Ovary (tissue), 3 donors: ENCODE measurements around the gene LRIG1.

ENCODE experiments used
- CTCF ChIP-seq, 3 donors: fragments of 450-650 bp in 2 of 3; fragments of 200-600 bp in 1 of 3; IDR thresholded peaks; one replicate each; pipeline versions ENCODE4 v1.5.1 to v1.8.0; 2016 to 2022; ENCODE audit warnings: antibody characterized with exemption in 3 of 3, mild to moderate bottlenecking in 1 of 3
- EP300 ChIP-seq: sonication (generic); formaldehyde crosslinking; IDR thresholded peaks from one replicate; pipeline ENCODE4 v1.6.1; 2017; ENCODE audit warnings: antibody characterized with exemption
- POLR2A ChIP-seq: fragments of 450-650 bp; IDR thresholded peaks from one replicate; pipeline ENCODE4 v1.6.1; 2017; ENCODE audit warnings: antibody characterized with exemption, mild to moderate bottlenecking, moderate library complexity
- donor health status: DM: no; HTN: no; CAD: no.

DNA sequence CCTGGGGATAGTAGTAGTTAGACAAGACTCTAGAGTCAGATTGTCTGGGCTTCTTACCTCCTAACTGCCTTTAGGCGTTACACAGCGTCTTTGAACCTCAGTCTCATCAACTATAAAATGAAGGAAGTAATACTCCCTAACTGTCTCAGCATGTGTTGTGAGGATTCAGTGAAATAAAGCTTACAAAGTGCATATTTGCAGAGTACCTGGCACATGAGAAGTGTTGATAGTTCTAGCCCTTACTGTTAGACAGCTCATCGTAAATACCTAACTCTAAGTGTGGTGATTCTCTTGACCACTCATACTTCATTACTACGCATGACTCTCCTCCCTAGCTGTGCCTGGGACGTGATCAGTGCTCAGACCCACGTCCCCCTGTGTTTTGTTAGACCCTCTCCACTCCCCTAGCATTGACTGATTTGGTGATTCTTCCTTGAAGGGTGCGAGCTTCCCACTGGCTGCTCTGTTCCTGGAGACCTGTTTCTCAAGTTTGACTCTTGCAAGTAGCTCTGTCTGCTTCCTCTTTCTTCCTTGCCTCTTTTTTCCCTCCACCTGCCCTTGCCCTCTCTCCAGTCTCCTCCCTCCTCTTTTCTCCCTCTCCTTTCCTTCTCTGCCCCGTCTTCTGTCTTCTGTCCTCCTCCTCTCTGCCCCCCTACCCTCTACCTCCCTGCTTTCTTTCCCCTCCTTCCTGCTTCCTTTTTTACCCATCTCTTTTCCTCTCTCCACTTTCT, 155.8 kb downstream of the LRIG1 start:
- TF ChIP-seq CTCF (IDR thresholded peaks at IDR 0.05) (no peak), POLR2A (no peak), EP300 (no peak)
